Coronary artery (tissue), 2 donors: ENCODE measurements around the gene NCF2.
"Not testable (repeated sequence)": the region's sequence is repeated elsewhere in the genome, so short reads cannot be mapped to it uniquely, and the experiment has no call there.

Experiments
- DNase-seq: peaks from one replicate; pipeline ENCODE4 v3.0.0-alpha.2; 2017; ENCODE audit warnings: low spot score
- H3K27ac ChIP-seq, 2 donors: fragments of 200-600 bp; sonication (generic); one replicate each; pipeline ENCODE4 v1.5.1; 2016 to 2019
- H3K4me3 ChIP-seq: fragments of 200-600 bp; sonication (generic); 2 replicates; pipeline ENCODE4 v1.5.1; 2016; ENCODE audit warnings: mild to moderate bottlenecking, moderate library complexity
- TF ChIP-seq, protein P1 (sequence below): fragments of 200-600 bp; sonication (generic); IDR thresholded peaks from one replicate; pipeline ENCODE4 v1.5.1; 2019; ENCODE audit warnings: antibody characterized with exemption

The NCF2 gene

GRCh38 chr1:183634429-183635065 lies 44.3 kb upstream of the NCF2 start:
- DNase-seq, result no peak
- Histone ChIP-seq H3K27ac (peak overlapping the region; percentile 97 to 99), H3K4me3 (peak overlapping the region; percentile 96)
- TF ChIP-seq, protein P1, sequence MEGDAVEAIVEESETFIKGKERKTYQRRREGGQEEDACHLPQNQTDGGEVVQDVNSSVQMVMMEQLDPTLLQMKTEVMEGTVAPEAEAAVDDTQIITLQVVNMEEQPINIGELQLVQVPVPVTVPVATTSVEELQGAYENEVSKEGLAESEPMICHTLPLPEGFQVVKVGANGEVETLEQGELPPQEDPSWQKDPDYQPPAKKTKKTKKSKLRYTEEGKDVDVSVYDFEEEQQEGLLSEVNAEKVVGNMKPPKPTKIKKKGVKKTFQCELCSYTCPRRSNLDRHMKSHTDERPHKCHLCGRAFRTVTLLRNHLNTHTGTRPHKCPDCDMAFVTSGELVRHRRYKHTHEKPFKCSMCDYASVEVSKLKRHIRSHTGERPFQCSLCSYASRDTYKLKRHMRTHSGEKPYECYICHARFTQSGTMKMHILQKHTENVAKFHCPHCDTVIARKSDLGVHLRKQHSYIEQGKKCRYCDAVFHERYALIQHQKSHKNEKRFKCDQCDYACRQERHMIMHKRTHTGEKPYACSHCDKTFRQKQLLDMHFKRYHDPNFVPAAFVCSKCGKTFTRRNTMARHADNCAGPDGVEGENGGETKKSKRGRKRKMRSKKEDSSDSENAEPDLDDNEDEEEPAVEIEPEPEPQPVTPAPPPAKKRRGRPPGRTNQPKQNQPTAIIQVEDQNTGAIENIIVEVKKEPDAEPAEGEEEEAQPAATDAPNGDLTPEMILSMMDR, result no peak

GRCh38 chr1:183633676-183634343 lies 43.6 kb upstream of the NCF2 start:
- peak overlapping the region; percentile 82 to 97 for H3K27ac ChIP-seq
- DNase-seq, result no peak
- TF ChIP-seq, protein P1, result peak; percentile 29
- peak overlapping the region; percentile 96 for H3K4me3 ChIP-seq

- H3K27ac ChIP-seq, result peak overlapping the region; percentile 82 to 97
Observed at GRCh38 chr1:183632964-183633363, 42.7 kb upstream of the NCF2 start.

DNA sequence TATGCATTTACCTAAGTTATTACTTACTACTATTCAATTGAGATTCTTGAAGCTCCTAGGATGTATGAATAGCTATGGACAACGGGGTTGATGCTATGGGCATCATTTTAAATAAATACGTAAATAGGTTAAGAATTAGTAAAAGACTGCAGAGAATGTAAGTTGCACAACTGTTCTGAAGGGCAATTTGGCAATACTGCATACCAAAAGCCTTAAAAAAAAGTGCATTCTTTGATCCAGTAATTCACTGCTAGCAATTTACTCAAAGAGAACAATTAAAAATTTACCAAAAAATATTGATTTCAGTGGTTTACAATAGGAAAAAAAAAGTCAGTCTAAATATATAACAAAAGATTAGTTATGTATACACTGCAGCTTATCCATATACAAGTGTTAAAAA lies 41.9 kb upstream of the NCF2 start:
- peak overlapping the region; percentile 8 to 53 for H3K27ac ChIP-seq
- TF ChIP-seq, protein P1, result no peak
- no peak for DNase-seq
- H3K4me3 ChIP-seq, result peak overlapping the region; percentile 96

More at GRCh38 chr1:183632964-183633363, 42.7 kb upstream of the NCF2 start:
- TF ChIP-seq, protein P1, result no peak
- DNase-seq, result no peak
- peak overlapping the region; percentile 96 for H3K4me3 ChIP-seq

DNA sequence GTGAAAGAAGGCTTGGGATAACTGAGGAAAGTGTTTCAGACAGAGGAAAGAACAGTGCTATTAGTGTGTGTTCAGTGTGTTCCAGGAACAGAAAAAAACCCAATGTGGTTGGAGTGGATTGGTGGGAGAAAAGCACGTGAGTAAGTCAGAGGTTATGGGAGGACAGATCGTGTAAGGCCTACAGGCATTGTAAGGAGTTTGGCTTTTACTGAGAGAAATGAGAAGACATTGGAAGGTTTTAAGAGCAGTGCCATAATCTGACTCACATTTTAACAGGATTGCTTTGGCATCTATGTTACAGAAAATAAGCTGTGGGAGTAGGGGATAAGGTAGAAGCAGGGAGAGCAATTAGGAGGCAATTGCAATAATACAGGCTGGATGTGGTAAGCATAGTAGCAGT lies 40.5 kb upstream of the NCF2 start:
- H3K27ac ChIP-seq, result peak overlapping the region; percentile 62 to 65
- TF ChIP-seq, protein P1, result no peak
- H3K4me3 ChIP-seq, result peak overlapping the region; percentile 96
- DNase-seq, result no peak

DNA sequence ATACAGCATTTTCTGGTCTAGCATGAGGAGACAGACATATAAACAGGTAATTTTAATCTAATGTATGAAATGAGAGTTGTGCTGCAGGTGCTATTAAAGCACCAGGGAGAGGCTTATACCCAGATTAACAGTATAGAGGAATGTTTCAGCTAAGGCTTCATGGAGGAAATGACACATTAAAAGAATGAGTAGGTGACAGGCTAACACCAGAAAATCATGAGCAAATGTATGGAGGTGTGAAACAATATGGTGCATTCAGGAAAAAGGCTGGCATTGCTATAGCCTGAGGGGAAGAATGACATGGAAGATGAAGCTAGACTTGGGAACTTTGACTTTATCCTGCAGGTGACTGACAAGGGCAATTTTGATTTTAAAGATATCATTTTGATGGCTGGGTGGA lies 38.3 kb upstream of the NCF2 start:
- no peak for DNase-seq
- H3K4me3 ChIP-seq, result no peak overlapping the region
- TF ChIP-seq, protein P1, result no peak
- no peak overlapping the region for H3K27ac ChIP-seq

DNA sequence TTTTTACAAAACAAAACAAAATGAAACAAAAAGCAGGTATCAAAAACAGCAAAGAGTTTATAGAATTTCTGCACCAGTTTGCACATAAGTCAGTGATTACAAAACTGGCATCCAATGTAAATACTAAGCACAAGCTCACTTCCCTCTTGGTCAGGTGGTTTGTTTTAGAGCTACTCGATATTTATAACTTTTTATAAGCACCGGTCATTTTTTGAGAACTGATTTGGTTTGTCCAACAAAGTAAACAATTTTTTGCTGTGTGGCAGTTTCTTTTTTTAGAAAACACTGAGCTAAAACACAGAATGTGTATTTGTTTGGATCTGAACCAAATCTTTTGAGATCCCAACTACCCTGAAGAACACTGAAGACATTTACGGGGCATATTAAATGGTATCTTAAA lies 36.0 kb upstream of the NCF2 start:
- H3K4me3 ChIP-seq, DNase-seq: not testable (repeated sequence)
- peak overlapping the region; percentile 37 to 79 for H3K27ac ChIP-seq
